Erythroblast (primary cell): Measurements from ENCODE around the gene RASGRP3.

Experiments
- GATA1 ChIP-seq: IDR thresholded peaks from 2 replicates; pipeline ENCODE4 v1.6.1; 2011; ENCODE audit warnings: low read depth, mild to moderate bottlenecking, control low read depth, low read length, moderate library complexity
- POLR2A ChIP-seq: IDR thresholded peaks from 2 replicates; pipeline ENCODE4 v1.6.1; 2011; ENCODE audit warnings: mild to moderate bottlenecking, low read length

DNA sequence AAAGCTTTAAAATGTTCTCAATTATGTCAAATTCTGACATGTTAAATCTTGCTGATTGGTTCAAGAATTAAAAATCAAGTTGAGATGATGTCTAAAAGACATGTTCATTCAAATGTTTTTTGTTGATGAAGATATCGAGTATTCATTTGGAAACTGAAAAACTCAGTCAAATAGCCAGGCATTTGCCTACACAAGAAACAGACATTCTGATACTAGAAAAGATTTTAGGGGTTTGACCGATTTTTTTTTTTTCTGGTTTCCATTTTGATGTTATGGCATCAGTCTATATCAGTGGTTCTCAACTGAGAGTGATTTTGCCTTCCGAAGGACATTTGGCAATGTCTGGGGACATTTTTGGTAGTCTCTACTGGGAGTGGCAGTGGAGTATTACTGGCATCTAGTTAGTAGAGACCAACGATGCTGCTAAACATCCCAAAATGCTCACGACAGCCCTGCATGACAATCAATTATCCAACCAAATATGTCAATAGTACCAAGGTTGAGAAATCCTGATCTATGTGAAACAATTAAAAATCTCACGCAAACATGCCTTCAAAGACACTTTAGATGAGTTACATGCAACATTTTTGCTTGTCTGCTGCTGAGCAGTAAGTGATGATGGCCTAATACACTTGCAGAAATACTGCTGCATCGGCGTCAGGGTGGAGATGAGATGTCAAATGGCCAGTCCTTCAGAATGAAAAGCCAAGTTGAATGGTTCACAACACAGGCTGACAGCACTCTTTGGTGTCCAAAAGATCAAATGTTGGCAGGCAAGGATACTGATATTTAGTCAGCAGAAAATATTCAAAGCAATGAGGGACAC is 12.5 kb downstream of the RASGRP3 start:
- TF ChIP-seq POLR2A: no peak
- TF ChIP-seq GATA1: no peak
